HepG2 (cell line): Measurements from ENCODE around the gene MADD. TPM values are rescaled to one million over a fixed set of nuclear protein-coding genes. Genes with fewer than 3 reads are reported as not detected.

Source experiments
- ATAC-seq: fragments of 200-7000 bp; cut with Tn5 transposase; 3 replicates; pipeline ENCODE4 v1.9.1; 2020; ENCODE audit warnings: mild to moderate bottlenecking, moderate library complexity
- BruUV-seq: library from RNA; stranded (reverse); fragments of 400-500 nt; replicated peaks from 2 replicates; lab custom pipeline; 2021; lab: Mats Ljungman, UMichigan
- CTCF ChIA-PET: fragments of 300-600 bp; formaldehyde crosslinking; extraction: SDS; loops from one replicate; lab custom pipeline; 2021; ENCODE audit warnings: low total read pairs, inconsistent platforms, low intra/inter-chr PET ratio; lab: Yijun Ruan, JAX
- POLR2A ChIA-PET: fragments of 350-600 bp; sonication (Branson Sonifier 250); formaldehyde crosslinking; loops from one replicate; lab custom pipeline; 2020; ENCODE audit warnings: antibody characterized with exemption, inconsistent platforms; lab: Yijun Ruan, JAX
- DNase-seq: peaks from one replicate; pipeline ENCODE4 v3.0.0-alpha.2; 2015; ENCODE audit warnings: low spot score
- FAIRE-seq: peaks from 3 replicates; lab custom pipeline; 2011; peaks lifted over from hg19 to GRCh38; lab: Jason Lieb, UNC
- H2AFZ ChIP-seq: one replicate; pipeline ENCODE4 v1.6.1; 2011; ENCODE audit warnings: low read length, inconsistent platforms
- H3K27ac ChIP-seq: fragments of 300-600 bp; 3 replicates; pipeline ENCODE4 v1.8.0; 2011; ENCODE audit warnings: mixed run types, mild to moderate bottlenecking, mixed read lengths, low read length, inconsistent platforms; ENCODE audit not compliant: insufficient read depth; ENCODE audit errors: extremely low read length
- H3K27me3 ChIP-seq, 2 experiments: fragments of 200-600 bp in 1 of 2; 2 replicates in 1 of 2; 3 replicates in 1 of 2; pipeline versions ENCODE4 v1.6.0 to v1.8.0; 2011; ENCODE audit warnings: low read length in 2 of 2, mild to moderate bottlenecking in 2 of 2, moderate library complexity in 2 of 2, inconsistent platforms in 1 of 2; ENCODE audit not compliant: insufficient read depth in 2 of 2, control insufficient read depth in 1 of 2
- H3K36me3 ChIP-seq, 2 experiments: fragments of 200-600 bp in 1 of 2; replicated peaks in 1 of 2; 2 replicates in 1 of 2; 3 replicates in 1 of 2; pipeline versions ENCODE4 v1.5.1 to v1.8.0; 2011; ENCODE audit warnings: low read length in 2 of 2, inconsistent platforms in 1 of 2; ENCODE audit not compliant: insufficient read depth in 2 of 2, control insufficient read depth in 1 of 2
- H3K4me1 ChIP-seq: 2 replicates; pipeline ENCODE4 v1.5.1; 2012; ENCODE audit warnings: low read length, inconsistent platforms; ENCODE audit not compliant: insufficient read depth
- H3K4me2 ChIP-seq: 2 replicates; pipeline ENCODE4 v1.6.0; 2011; ENCODE audit warnings: low read depth, low read length, inconsistent platforms
- H3K4me3 ChIP-seq, 3 experiments: fragments of 200-600 bp in 1 of 3; sonication (generic), shearing (Covaris generic) in 1 of 3; replicated peaks in 1 of 3; 2 replicates each; pipeline ENCODE4 v1.5.1; 2011 to 2016; ENCODE audit warnings: low read length in 3 of 3, inconsistent platforms in 2 of 3, low read depth in 2 of 3, mild to moderate bottlenecking in 2 of 3, control low read depth in 1 of 3, mixed read lengths in 1 of 3; ENCODE audit not compliant: insufficient read depth in 1 of 3
- H3K79me2 ChIP-seq: one replicate; pipeline ENCODE4 v1.6.1; 2011; ENCODE audit warnings: low read length, inconsistent platforms; ENCODE audit not compliant: insufficient read depth
- H3K9ac ChIP-seq: 2 replicates; pipeline ENCODE4 v1.6.0; 2011; ENCODE audit warnings: mild to moderate bottlenecking, low read depth, low read length, inconsistent platforms; ENCODE audit not compliant: insufficient read depth
- H3K9me3 ChIP-seq: 2 replicates; pipeline ENCODE4 v1.5.1; 2012; ENCODE audit warnings: mild to moderate bottlenecking, low read length
- H4K20me1 ChIP-seq: 2 replicates; pipeline ENCODE4 v1.6.0; 2011; ENCODE audit warnings: inconsistent platforms, mild to moderate bottlenecking, low read length, moderate library complexity; ENCODE audit not compliant: insufficient read depth
- AGO1 ChIP-seq: fragments of 200-400 bp; formaldehyde crosslinking; IDR thresholded peaks from 2 replicates; pipeline ENCODE4 v1.6.1; 2017; ENCODE audit warnings: mild to moderate bottlenecking, low read depth, low read length, moderate library complexity; ENCODE audit not compliant: poor library complexity, severe bottlenecking
- ASH2L ChIP-seq: fragments of 300-600, 200-600 bp; sonication (generic); IDR thresholded peaks from 2 replicates; pipeline ENCODE4 v1.7.0; 2017; ENCODE audit warnings: low read depth, mild to moderate bottlenecking, moderate library complexity, mixed read lengths, low read length; ENCODE audit not compliant: insufficient read length
- HNF1A ChIP-seq, 2 experiments: sonication (generic) in 1 of 2; formaldehyde crosslinking in 1 of 2; IDR thresholded peaks; 2 replicates each; pipeline versions ENCODE4 v1.4.0 to v1.6.1; 2016 to 2020; ENCODE audit warnings: borderline replicate concordance in 1 of 2, low read depth in 1 of 2, mild to moderate bottlenecking in 1 of 2, missing genetic modification reagents in 1 of 2
- MTERF4 ChIP-seq: sonication (generic); formaldehyde crosslinking; IDR thresholded peaks from 2 replicates; pipeline ENCODE4 v1.8.0; 2023; ENCODE audit warnings: mild to moderate bottlenecking, missing genetic modification reagents
- NFE2 ChIP-seq: sonication (generic); formaldehyde crosslinking; IDR thresholded peaks from 2 replicates; pipeline ENCODE4 v1.4.0; 2020; ENCODE audit warnings: missing genetic modification reagents
- RAD21 ChIP-seq: fragments of 450-650 bp; formaldehyde crosslinking; IDR thresholded peaks from 2 replicates; pipeline ENCODE4 v1.5.0; 2020; ENCODE audit warnings: mild to moderate bottlenecking
- SMC3 ChIP-seq: IDR thresholded peaks from 2 replicates; pipeline ENCODE4 v1.6.1; 2011; ENCODE audit warnings: low read length, improper control_type of control experiment
- STAG1 ChIP-seq: sonication (generic); formaldehyde crosslinking; IDR thresholded peaks from 2 replicates; pipeline ENCODE4 v1.4.0; 2020; ENCODE audit warnings: missing genetic modification reagents
- ZNF121 ChIP-seq: sonication (generic); formaldehyde crosslinking; IDR thresholded peaks from 2 replicates; pipeline ENCODE4 v1.5.0; 2020; ENCODE audit warnings: mild to moderate bottlenecking, missing genetic modification reagents
- ZNF260 ChIP-seq: sonication (generic); formaldehyde crosslinking; IDR thresholded peaks from 2 replicates; pipeline ENCODE4 v1.4.0; 2020; ENCODE audit warnings: missing genetic modification reagents, low read depth, mild to moderate bottlenecking, borderline replicate concordance
- ZNF329 ChIP-seq: sonication (generic); formaldehyde crosslinking; IDR thresholded peaks from 2 replicates; pipeline ENCODE4 v1.9.0; 2021; ENCODE audit warnings: low read depth, mild to moderate bottlenecking, missing genetic modification reagents
- ZNF562 ChIP-seq: sonication (generic); formaldehyde crosslinking; IDR thresholded peaks from 2 replicates; pipeline ENCODE4 v1.8.0; 2022; ENCODE audit warnings: missing genetic modification reagents, borderline replicate concordance
- ZNF576 ChIP-seq: sonication (generic); formaldehyde crosslinking; IDR thresholded peaks from 2 replicates; pipeline ENCODE4 v1.4.0; 2020; ENCODE audit warnings: mild to moderate bottlenecking, missing genetic modification reagents
- WGBS: methylation state at CpG from one replicate; pipeline ENCODE4 v1.1.6; 2017; ENCODE audit warnings: low lambda C conversion rate; 5-methylcytosine and 5-hydroxymethylcytosine counted together
- in situ Hi-C: cut with HindIII; loops from 2 replicates; pipeline ENCODE4 v1.10.0; 2017; ENCODE audit warnings: low pct_unique_long_range_greater_than_20kb; ENCODE audit not compliant: extremely low pct_ligation_motif_present
- intact Hi-C: fragments of 100-400 bp; cut with micrococcal nuclease; formaldehyde crosslinking; loops from one replicate; pipeline ENCODE4 v1.10.0; 2022; ENCODE audit not compliant: unreplicated experiment
- polyA plus RNA-seq, 8 experiments: library from polyadenylated mRNA; depleted of rRNA in 3 of 8; stranded (reverse) in 7 of 8; unstranded in 1 of 8; fragments of >200 nt; fragmentation: Illumina TruSeq in 4 of 8; extraction: Trizol in 4 of 8; gene quantifications; 2 replicates each; pipeline versions ENCODE4 v1.2.1 to v1.2.3, GENCODE V29; 2011 to 2016; ENCODE audit warnings: low read depth in 4 of 8, missing spikeins in 1 of 8, mixed read lengths in 1 of 8; ENCODE audit not compliant: insufficient read depth in 1 of 8
- total RNA-seq, 5 experiments: library from RNA; depleted of rRNA; stranded (reverse); fragments of >200 nt; fragmentation: Illumina TruSeq; extraction: Trizol; gene quantifications; 2 replicates each; pipeline ENCODE4 v1.2.3, GENCODE V29; 2016; ENCODE audit warnings: low read depth in 1 of 5
- TF ChIP-seq, protein P1 (sequence below): IDR thresholded peaks from 2 replicates; pipeline ENCODE4 v1.6.1; 2016; ENCODE audit warnings: mild to moderate bottlenecking, missing biosample characterization, missing genetic modification reagents
- TF ChIP-seq, protein P2 (sequence below): sonication (generic); formaldehyde crosslinking; IDR thresholded peaks from 2 replicates; pipeline ENCODE4 v1.5.0; 2020; ENCODE audit warnings: mild to moderate bottlenecking, missing genetic modification reagents, moderate library complexity

Gene MADD
- total and polyA plus RNA-seq, 2 of the 13 experiments (the other 11 are each of a cell fraction or from before 2014, with no cell fraction given) = 18.0 to 29.2 TPM

DNA sequence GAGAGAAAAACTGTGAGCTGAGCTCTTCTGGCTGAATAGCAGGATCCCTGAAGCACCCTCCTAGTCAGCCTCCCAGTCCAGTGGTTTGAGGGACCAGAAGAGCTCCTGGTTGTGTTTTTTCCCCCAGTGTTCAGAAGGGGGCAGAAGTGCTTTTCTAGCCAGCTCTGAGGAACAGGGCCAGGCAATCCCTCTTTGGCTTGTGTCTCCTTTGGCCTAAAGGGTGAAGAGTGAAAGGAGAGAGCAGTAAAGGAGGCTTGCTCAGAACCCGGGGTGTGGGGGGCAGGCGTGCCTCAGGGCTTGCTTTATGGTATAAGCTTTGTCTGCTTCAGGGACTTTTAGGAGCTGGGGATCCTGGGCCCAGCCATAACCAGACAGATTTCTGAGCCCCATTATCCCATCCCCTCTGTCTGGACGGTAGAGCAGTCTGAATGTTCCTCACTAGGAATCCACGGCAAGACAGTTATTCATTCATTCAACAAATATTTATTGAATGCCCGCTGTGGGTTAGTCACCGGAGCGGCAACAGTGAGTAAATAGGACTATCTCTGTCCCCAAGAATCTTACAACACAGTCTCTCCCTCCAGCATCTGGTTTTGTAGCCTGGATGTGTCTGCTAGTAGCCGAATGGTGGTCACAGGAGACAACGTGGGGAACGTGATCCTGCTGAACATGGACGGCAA lies 35.8 kb upstream of the MADD start:
- ChIA-PET CTCF (interaction anchor here (1.3 to 2.3 kb wide), 2 partner anchors 26 to 121 kb away, joined by 7 to 9 read pairs; no protein-coding TSS in a partner anchor), POLR2A (interaction anchor here (1.2 to 3.2 kb wide), 9 partner anchors 14 to 56 kb away, joined by 3 to 25 read pairs (median 5); partner anchors contain the start of genes ACP2, DDB2 and PACSIN3)
- in situ Hi-C loops = no loop called here
- DNase-seq (peak; percentile 41), FAIRE-seq (no peak), ATAC-seq (peak; percentile 69)
- H3K9me3 ChIP-seq = no peaks in the 10 kb centered on the region
- peaks cover 16% of the 10 kb centered on the region for H3K4me1 ChIP-seq
- H2AFZ ChIP-seq = no peak overlapping the region
- BruUV-seq = no TSS peak
- H3K79me2 ChIP-seq = no peaks in the 10 kb centered on the region
- H3K27me3 ChIP-seq = no peaks in the 10 kb centered on the region
- WGBS = 90% methylated on average over 11 of the region's 11 CpGs
- no peak overlapping the region for H3K4me2 ChIP-seq
- peaks cover 14 to 31% of the 10 kb centered on the region in 2 experiments for H3K36me3 ChIP-seq
- no peak overlapping the region for H3K27ac ChIP-seq
- H4K20me1 ChIP-seq = no peaks in the 10 kb centered on the region; the same call in 1 of the 2 replicates
- H3K4me3 ChIP-seq = no peak overlapping the region
- intact Hi-C loops = no loop called here
- H3K9ac ChIP-seq = no peak overlapping the region
- TF ChIP-seq, protein P1, sequence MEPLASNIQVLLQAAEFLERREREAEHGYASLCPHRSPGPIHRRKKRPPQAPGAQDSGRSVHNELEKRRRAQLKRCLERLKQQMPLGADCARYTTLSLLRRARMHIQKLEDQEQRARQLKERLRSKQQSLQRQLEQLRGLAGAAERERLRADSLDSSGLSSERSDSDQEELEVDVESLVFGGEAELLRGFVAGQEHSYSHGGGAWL (CRISPR knock-in tag) = no peak
- TF ChIP-seq MTERF4 (CRISPR knock-in tag) = no peak
- TF ChIP-seq ZNF329 = no peak
- no peak for TF ChIP-seq ZNF260 (CRISPR knock-in tag)
- TF ChIP-seq ASH2L = no peak
- peak; percentile 40; the same call in 1 of the 2 replicates for TF ChIP-seq RAD21 (CRISPR knock-in tag)
- TF ChIP-seq ZNF576 (CRISPR knock-in tag) = no peak
- TF ChIP-seq NFE2 (CRISPR knock-in tag) = no peak
- TF ChIP-seq HNF1A (IDR thresholded peaks at IDR 0.05; ENCODE audit: low read depth) = no peak
- TF ChIP-seq HNF1A (CRISPR knock-in tag; IDR thresholded peaks at IDR 0.05; ENCODE audit: borderline replicate concordance) = no peak
- no peak for TF ChIP-seq AGO1
- TF ChIP-seq, protein P2, sequence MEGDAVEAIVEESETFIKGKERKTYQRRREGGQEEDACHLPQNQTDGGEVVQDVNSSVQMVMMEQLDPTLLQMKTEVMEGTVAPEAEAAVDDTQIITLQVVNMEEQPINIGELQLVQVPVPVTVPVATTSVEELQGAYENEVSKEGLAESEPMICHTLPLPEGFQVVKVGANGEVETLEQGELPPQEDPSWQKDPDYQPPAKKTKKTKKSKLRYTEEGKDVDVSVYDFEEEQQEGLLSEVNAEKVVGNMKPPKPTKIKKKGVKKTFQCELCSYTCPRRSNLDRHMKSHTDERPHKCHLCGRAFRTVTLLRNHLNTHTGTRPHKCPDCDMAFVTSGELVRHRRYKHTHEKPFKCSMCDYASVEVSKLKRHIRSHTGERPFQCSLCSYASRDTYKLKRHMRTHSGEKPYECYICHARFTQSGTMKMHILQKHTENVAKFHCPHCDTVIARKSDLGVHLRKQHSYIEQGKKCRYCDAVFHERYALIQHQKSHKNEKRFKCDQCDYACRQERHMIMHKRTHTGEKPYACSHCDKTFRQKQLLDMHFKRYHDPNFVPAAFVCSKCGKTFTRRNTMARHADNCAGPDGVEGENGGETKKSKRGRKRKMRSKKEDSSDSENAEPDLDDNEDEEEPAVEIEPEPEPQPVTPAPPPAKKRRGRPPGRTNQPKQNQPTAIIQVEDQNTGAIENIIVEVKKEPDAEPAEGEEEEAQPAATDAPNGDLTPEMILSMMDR = peak; percentile 59
- no peak for TF ChIP-seq ZNF121 (CRISPR knock-in tag)
- TF ChIP-seq SMC3 = peak; percentile 54; the same call in 1 of the 2 replicates
- no peak for TF ChIP-seq ZNF562
- peak; percentile 64 for TF ChIP-seq STAG1 (CRISPR knock-in tag)
